ENCODE measurements around the gene KLHL35. TPM values are rescaled to one million over a fixed set of nuclear protein-coding genes. Genes with fewer than 3 reads are reported as not detected.

The KLHL35 gene
- total RNA-seq, 2 donors from 2014 or later, result 6.8 to 7.9 TPM

GRCh38 chr11:75462117-75462653, 29.2 kb upstream of the KLHL35 start:
- no peaks in the 10 kb centered on the region for H3K4me1 ChIP-seq (ENCODE audit: control insufficient read depth in 1 of 2, low read depth in 2 of 2)
- H3K27me3 ChIP-seq (replicated peaks; ENCODE audit: insufficient read depth), result no peaks in the 10 kb centered on the region
- H3K36me3 ChIP-seq, result no peaks in the 10 kb centered on the region
- DNase-seq (ENCODE audit: low spot score) (no peak), ATAC-seq (ENCODE audit: insufficient number of reproducible peaks, low FRiP score, low read depth) (no peak)
- H3K9me3 ChIP-seq, result no peaks in the 10 kb centered on the region
- no peak for TF ChIP-seq CTCF (IDR thresholded peaks at IDR 0.05)
- no peak overlapping the region for H3K27ac ChIP-seq
- no peak overlapping the region for H3K4me3 ChIP-seq

- no peak for TF ChIP-seq CTCF (IDR thresholded peaks at IDR 0.05)
- no peaks in the 10 kb centered on the region for H3K4me1 ChIP-seq (ENCODE audit: control insufficient read depth in 1 of 2, low read depth in 2 of 2)
- no peak overlapping the region for H3K4me3 ChIP-seq
- H3K27me3 ChIP-seq (replicated peaks; ENCODE audit: insufficient read depth), result no peaks in the 10 kb centered on the region
- no peaks in the 10 kb centered on the region for H3K36me3 ChIP-seq
- DNase-seq (ENCODE audit: low spot score) (no peak), ATAC-seq (ENCODE audit: insufficient number of reproducible peaks, low FRiP score, low read depth) (no peak)
- H3K9me3 ChIP-seq, result no peaks in the 10 kb centered on the region
- no peak overlapping the region for H3K27ac ChIP-seq
Observed at GRCh38 chr11:75461151-75461550, 28.1 kb upstream of the KLHL35 start.

GRCh38 chr11:75456596-75457183, 23.7 kb upstream of the KLHL35 start:
- DNase-seq (ENCODE audit: low spot score) (no peak), ATAC-seq (ENCODE audit: insufficient number of reproducible peaks, low FRiP score, low read depth) (no peak)
- H3K27me3 ChIP-seq (replicated peaks; ENCODE audit: insufficient read depth), result no peaks in the 10 kb centered on the region
- no peak overlapping the region for H3K27ac ChIP-seq
- H3K36me3 ChIP-seq, result no peaks in the 10 kb centered on the region
- H3K4me1 ChIP-seq (ENCODE audit: control insufficient read depth in 1 of 2, low read depth in 2 of 2), result peaks cover 0 to 20% of the 10 kb centered on the region in 2 donors
- H3K4me3 ChIP-seq, result no peak overlapping the region
- TF ChIP-seq CTCF (IDR thresholded peaks at IDR 0.05), result no peak
- no peaks in the 10 kb centered on the region for H3K9me3 ChIP-seq

GRCh38 chr11:75454987-75455386, 22.0 kb upstream of the KLHL35 start:
- H3K36me3 ChIP-seq, result no peaks in the 10 kb centered on the region
- H3K27ac ChIP-seq, result no peak overlapping the region
- no peak for ATAC-seq (ENCODE audit: insufficient number of reproducible peaks, low FRiP score, low read depth)
- H3K9me3 ChIP-seq, result no peaks in the 10 kb centered on the region
- no peak overlapping the region for H3K4me3 ChIP-seq
- no peak for DNase-seq (ENCODE audit: low spot score)
- no peaks in the 10 kb centered on the region for H3K27me3 ChIP-seq (replicated peaks; ENCODE audit: insufficient read depth)
- peaks cover 0 to 20% of the 10 kb centered on the region in 2 donors for H3K4me1 ChIP-seq (ENCODE audit: control insufficient read depth in 1 of 2, low read depth in 2 of 2)
- no peak for TF ChIP-seq CTCF (IDR thresholded peaks at IDR 0.05)

GRCh38 chr11:75453916-75454655, 21.1 kb upstream of the KLHL35 start:
- no peaks in the 10 kb centered on the region for H3K9me3 ChIP-seq
- no peaks in the 10 kb centered on the region for H3K36me3 ChIP-seq
- DNase-seq (ENCODE audit: low spot score) (no peak), ATAC-seq (ENCODE audit: insufficient number of reproducible peaks, low FRiP score, low read depth) (no peak)
- peaks cover 0 to 20% of the 10 kb centered on the region in 2 donors for H3K4me1 ChIP-seq (ENCODE audit: control insufficient read depth in 1 of 2, low read depth in 2 of 2)
- H3K27me3 ChIP-seq (replicated peaks; ENCODE audit: insufficient read depth), result no peaks in the 10 kb centered on the region
- TF ChIP-seq CTCF (IDR thresholded peaks at IDR 0.05), result no peak
- peak overlapping the region; percentile 6 for H3K4me3 ChIP-seq
- H3K27ac ChIP-seq, result no peak overlapping the region

Measured in thoracic aorta (tissue), 2 donors.